ENCODE data around the gene GIGYF2.

The GIGYF2 gene

DNA sequence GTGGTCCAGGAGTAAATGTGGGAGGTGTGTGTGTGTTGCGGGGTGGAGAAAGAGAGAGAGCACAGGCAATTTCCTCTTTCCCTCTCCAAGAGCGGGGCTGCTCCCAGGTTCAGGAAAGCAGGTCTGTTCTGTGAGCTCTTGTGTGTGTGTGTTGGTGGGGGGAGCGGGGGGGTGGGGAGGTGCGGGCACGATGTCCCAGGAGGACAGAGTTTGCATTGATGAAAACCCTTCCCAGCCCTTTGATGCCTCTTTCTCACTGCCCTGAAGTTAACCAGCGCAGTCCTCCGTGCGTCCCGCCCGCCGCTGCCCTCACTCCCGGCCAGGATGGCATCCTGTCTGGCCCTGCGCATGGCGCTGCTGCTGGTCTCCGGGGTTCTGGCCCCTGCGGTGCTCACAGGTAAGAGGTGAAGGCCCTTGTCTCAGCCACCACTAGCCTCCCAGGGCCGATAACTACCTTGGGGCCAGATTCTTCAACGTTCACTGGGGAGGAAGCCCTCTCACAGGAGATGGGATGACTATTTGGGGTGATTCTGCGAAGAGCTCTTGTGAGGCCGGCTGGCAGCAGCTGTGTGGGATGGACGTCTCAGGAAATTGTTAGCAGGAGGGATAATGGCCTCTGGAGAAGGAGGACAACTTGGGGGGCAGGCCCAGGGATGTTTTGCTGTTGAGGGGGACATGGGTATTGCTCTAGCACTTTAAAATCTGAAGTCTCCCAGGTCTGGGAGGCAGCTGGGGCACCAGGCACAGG lies 173.1 kb downstream of the GIGYF2 start, which contains the start of gene SNORC:
SNORC (plus strand) TSS at position 247 of the 748 bp plus-strand sequence; CDS start at position 325, 78 bp downstream.
- FAIRE-seq: no peak

DNA sequence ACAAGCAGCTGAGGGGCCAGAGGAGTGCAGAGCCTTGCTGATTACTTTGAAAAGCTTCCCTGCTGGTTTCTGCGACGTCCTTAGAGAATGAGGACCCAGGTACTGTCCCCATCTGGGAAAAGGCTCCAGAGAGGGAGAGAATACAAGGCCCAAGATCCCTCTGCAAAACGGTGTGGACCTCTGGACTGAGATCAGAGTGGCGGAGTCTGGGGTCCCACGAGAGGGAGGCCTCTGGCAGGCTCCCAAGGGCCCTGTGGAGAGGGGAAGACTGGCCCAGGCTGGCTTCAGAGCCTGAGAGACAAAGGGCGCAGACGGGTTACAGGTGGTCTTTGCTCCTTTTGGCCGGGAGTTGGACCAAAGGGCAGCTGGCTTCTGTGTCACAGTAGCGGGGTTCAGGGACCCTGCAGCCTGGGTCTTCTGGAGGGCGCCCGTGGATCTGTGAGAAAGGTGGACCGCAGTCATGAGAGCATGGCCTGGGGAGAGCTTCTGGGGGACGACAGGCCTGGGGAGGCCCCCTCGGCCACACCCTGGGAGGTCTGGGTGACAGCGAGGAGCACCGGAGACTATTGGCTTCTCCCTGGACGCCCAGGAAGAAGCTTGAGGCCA lies 173.7 kb downstream of the GIGYF2 start:
- no peak for FAIRE-seq

DNA sequence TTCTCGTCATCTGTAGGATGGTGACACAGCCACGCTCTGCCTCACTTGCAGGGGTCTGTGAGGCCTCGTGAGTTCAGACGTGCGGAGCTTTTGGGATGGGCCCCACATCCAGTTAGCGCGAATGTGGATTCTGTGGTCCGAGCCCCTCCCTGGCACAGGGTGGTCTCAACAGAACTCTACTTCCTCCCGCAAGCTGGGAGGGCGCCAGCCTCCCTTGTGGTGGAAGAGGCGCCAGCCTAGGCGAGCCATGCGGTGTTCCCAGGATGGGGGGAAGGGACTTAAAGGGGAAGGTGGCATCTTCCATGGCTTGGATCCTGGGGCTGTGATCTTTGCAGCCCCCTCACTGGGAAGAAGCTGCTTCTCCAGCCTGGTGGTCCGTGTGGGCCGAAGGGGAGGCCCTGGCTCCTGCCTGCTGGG lies 174.3 kb downstream of the GIGYF2 start:
- no peak for FAIRE-seq

DNA sequence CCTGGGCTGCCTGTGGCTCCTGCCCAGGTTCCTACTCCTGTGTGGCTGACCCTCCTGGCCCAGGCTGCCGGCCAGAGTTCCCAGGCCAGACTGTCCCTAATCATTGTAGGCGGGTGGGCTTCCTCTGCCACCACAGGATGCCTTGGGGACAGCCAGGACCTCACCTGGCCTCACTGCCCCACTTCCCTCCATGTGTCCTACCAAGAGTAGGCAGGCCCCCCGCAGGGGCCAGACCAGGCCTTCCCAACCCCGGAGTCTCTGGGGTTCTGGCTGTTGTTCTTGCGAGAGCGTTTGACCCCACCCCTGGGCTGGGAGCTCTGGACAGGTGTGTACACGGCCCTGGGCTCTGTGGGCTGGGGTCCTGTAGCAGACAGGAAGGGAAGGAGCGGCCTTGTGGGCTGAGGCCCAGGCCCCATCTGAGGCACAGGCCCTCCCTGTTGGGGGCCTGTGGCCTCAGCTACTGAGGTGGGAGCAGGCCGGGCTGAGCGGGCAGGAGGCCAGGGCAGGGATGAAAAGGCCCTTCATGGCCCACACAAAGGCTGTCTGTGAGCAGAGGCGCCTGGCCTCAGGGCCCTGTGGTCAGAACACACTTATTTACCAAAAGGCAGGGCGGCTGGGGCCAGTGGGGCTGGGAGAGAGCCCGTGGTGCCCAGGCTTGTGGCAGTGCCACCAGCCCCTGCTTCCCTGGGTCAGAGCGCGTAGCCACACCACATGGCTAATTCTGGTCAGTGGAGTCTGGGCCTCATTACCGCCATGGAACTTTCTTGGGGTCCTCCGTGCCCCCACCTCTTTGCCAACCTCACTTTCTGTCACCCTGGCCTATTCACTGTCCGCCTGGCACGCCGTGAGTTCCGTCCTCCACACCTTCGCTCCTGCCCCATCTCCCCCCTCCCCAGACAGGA lies 175.0 kb downstream of the GIGYF2 start:
- no peak for FAIRE-seq

DNA sequence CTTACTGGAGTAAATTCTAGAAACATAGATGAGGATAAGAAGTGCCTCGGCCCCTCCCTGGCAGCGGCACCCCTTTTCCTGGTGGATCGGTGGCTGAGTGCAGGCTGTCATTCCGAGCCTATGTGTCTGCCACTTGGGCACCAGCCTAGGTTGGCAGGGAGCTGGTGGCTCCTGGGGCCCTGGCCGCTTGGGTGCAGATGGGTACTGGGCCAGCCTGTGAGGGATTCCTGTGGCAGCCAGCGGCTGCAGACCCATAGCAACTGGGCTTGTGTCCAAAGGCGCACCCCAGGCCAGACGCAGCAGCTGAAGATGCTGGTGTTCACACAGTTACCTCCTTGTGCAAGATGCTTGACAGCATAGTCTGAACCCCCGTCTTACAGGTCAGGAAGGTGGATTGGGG lies 175.7 kb downstream of the GIGYF2 start:
- FAIRE-seq: no peak

DNA sequence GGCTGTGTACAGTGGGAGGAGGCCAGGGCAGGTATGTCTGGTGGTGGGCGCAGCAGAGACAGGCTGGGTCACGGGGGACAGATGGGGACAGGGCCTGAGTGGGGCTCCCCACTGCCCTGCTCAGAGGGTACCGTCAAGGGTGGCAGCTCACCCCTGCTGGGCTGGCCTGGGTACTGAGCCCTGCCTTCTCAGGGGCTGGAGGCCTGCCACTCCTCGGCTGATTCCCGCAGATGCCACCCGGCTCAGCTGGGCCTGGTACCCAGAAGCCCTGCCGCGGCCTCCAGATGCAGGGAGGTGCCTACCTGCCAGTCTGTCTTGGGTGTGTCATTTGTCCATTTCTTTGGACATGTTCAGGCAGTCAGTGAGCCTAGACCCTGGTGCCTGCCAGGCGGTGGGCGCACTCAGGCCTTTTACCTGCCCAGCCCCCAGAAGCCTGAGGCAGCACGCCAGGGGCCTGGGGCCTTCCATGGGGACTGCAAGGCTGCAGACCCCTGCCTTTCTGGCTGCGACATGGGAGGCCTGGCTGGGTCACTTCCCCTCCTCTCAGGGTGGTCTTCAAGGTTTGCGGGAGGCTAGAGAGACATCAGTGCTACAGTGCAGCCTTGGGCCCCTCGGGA lies 176.3 kb downstream of the GIGYF2 start:
- FAIRE-seq: no peak

DNA sequence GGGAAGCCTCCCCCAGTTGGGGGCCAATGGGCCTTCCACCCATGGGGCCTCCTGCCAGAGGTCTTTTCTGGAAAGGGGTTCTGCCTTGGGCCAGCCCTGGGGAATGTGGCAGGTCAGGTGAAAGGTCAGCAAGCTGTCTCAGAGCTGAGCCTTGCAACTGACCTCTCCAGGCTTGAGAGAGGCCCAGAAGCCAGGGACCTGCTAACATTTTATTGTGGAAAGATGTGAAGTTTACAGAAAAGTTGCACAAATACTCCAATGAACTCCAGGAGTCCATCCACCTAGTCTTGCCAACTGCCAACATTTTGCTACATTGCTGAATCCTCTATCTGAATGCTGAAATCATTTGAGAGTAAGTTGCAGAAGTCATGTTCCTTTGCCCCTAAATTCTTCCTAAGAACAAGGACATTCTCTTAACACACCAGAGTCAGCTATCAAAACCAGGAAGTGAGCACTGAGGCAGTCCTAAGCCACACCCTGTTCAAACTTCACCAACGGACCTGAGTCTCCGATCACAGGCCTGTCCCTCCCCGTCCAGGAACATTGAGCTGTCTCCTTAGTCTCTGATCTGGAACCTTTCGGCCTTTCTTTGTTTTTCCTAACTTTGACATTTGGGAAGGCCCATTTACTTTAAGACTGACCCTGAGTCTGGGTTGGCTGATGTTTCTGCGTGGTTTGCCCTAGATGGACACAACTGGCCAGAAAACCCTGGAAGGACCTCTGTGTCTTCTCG lies 176.9 kb downstream of the GIGYF2 start:
- no peak for FAIRE-seq

DNA sequence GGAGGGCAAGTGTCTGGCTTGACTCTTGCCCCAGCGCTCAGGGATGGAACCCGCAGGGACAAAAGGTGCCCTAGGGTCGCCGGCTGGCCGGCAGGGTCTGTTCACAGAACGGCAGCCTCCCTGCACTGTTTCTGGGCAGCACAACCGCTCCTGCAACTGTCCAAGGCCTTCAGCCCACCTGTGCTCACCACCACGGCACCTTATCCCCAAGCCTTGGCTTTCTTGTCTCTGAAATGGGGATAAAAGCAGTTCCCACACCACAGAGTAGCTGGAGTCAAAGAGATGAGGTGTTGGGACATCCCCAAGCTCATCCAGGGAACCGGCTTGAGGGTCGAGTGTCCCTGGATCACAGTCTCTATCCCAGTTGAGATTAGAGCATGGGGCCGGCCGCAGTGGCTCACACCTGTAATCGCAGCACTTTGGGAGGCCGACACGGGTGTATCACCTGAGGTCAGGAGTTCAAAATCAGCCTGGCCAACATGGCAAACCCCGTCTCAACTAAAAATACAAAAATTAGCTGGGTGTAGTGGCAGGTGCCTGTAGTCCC lies 177.6 kb downstream of the GIGYF2 start:
- no peak for FAIRE-seq

DNA sequence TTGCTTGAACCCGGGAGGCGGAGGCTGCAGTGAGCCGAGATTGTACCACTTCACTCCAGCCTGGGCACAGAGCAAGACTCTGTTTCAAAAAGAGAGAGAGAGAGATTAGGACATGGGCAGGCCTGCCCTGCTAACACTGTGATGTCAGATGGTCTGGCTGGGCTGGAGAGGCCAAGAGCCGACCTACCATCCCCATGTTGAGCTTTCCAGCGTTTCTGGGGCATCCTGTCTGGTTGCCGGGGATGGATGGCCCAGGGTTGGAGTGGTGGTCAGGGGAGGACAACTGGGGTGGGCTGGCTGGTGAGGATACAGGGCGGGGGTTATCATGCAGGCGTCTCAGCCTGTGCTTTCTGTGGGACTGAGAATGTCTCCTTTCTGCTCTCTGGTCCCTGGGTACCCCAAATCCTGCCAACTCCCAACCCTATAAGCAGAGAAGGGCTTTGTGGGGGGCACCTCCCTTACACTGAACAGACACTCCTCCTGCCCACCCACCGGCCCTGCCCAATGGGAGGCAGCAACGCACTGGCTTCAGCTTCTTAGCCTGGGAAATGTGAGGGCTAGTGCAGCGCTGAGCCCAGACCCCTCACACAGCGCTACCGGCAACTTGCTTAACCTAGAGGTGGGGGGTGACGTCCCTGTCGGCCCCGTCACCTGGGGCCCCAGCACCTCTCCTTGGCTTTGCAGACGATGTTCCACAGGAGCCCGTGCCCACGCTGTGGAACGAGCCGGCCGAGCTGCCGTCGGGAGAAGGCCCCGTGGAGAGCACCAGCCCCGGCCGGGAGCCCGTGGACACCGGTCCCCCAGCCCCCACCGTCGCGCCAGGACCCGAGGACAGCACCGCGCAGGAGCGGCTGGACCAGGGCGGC lies 178.4 kb downstream of the GIGYF2 start:
- FAIRE-seq: no peak

DNA sequence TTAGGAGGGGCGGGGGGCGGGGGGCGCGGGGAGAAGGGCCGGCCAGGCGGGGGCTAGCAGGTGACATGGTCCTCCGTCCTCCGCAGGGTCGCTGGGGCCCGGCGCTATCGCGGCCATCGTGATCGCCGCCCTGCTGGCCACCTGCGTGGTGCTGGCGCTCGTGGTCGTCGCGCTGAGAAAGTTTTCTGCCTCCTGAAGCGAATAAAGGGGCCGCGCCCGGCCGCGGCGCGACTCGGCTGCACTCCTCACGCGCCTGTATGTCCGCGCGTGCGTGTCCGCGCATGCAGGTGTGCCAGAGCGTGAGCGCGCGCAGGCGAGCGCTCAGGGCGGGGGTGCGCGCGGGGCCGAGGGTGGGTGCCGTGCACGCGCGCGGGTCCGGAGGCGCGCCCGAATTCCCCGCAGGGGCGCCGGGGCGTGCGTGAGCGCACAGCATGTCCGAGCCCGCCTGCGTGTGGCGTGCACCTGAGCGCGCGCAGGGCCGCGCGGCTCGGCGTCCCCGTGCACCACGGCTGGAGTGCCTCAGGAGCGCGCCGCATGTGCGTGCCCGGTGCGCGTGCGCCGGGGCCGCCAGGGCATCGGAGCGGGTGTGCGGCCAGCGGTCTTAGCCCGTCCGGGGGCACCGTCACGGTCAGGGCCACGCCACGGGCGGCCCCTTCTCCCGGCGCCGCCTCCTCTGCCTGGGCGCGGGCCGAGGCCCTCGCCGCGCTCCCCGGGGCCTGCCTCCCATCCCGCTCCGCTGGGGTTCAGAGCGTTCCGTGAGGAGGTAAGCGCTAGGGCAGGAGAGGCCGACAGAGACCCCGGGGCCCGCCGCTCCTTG lies 179.2 kb downstream of the GIGYF2 start:
- FAIRE-seq: no peak

DNA sequence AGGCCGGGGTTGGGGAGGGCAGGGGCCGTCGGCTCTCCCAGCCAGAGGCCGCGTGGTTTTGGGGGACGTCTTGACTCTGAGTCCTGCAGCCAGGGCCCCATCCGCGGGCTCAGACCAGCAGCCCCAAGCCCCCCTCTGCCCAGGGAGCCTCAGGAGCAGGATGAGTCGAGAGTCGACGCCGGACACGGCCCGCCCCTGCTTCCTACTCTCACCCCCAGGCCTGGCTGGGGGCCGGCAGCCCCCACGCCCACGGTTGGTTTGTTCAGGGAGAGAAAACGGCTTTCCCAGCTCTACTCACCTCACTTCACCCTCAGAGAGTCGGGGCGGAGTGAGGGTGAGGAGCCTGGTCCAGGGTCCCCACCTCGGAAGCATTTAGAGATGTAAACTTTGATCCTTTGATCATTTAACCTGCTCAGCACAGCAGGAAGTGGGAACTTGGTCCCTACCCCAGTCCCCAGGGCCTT lies 179.9 kb downstream of the GIGYF2 start:
- no peak for FAIRE-seq

DNA sequence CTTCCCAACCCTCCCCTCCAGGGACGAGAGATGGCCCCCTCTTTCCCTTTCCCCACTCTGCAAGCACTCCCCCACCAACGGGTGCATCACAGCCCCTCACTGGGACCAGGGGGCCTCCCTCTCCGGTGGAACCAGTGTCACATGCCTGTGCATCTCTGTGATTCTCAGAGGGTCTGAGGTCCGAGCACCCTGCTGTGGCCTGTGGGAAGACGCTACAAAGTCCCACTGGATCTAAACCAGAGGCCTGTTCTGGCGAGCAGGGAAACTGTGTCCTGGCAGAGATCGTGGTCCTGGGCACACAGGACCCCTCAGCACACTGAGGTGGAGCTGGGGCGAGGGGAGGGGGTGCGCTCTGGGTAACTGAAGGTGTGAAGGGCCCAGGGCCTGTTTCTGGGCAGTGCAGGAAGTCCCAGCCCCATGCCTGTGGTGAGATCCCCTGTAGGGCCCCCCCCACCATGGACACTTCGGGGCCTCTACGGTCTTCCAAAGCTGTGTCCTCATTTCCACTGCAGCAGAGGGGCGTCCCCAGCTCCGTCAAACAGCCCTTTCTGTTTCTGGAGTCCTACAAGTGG lies 180.9 kb downstream of the GIGYF2 start:
- no peak for FAIRE-seq

DNA sequence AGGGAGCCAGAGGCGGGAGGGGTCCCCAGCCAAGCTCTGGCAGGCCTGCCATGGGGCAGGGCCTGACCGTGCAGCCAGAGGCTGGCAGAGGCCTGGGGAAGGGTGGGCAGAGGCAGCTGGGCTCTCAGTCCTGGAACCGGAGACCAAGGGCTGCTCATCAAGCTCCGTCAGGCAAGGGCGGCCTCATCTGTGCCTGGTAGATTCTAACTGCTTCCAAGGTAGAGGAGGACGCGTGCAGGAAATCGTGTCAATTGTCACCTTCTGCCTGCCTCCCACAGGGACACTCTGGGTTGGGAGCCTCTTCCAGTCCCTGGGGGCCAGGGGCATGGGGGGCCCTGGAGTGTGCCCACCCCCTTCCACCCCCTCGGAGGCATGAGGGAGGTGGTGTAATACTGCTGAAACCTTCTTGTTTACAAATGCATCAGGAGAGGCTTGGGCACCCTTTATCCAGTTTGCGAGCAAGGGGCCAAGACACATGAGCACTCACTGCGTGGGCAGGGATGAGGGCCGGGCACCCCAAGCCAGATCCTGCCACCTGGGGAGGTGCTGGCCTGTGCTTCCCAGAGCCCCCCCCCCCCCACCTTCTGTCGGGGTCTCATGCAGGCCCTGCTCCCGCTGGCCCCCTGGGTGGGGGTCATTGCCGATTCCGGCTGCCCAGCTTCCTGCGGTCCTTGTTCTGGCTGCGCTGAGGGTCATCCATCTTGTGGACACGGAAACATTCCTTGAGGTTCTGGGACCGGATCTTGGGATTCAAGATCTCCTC lies 181.9 kb downstream of the GIGYF2 start:
- no peak for FAIRE-seq

DNA sequence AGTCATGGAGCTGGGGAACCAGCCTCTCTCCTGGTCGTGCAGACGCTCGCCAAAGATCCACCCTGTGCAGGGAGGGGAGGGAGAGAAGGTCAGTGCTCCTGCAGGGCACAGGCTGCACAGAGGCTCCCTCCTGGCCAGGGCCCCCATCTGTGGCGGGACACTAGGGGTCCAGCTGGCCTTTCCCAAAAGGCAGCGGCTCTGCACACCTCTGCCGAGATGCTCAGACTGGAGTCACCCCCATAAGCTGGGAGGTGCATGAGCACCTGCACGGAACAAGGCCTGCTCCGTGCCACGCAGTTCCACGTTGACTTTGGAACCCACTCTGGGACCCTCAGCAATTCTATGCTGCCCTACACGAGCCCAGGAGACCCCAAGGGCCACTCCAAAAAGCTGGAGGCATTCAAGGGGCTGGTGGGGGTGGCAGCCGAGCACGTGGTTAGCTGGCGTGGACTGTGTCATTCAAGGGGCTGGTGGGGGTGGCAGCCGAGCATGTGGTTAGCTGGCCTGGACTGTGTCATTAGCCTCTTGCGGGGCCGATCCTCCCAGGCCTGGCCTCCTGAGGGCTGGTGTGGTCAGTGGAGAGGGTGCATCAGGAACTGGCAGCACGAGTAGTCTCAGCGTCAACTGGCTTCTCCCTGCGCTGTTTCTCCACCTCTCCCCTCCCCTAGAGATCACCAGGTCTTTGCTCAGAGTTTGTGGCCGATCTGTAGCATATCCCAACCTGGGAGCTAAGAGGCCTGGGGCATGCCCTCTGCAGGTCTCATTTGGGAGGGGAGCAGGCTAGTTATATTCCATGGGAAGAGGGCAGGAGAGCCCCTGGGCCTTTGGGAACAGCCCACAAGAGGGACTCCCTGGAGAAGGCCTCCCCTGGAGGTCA lies 182.7 kb downstream of the GIGYF2 start:
- FAIRE-seq: no peak

DNA sequence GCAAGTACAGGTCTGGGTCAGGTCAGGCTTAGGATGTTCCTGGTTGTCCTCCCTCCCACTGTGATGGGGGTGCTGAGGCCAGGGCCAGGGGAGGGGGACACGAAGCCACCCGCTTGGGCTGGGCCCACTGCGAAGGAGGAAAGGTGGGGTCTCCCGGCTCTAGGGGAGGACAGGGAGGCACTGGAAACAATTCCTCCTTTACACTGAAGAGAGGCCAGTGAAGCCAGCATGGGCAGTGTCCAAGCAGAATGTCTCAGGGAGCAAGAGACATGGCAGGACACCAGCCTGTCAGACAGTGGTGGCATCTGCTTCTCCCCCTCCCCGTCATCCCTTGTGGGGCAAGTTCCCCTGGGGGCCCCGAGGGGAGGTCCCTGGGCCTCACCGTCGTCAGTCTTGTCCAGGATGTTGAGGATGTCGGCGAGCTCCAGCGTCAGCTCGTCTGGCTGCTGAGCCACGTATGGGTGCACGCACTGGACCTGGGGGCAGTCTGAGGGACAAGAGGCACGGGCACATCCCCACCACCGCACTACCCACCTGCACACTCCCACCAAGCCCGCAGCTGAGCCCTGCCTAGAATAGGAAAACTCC lies 183.7 kb downstream of the GIGYF2 start:
- FAIRE-seq: no peak

DNA sequence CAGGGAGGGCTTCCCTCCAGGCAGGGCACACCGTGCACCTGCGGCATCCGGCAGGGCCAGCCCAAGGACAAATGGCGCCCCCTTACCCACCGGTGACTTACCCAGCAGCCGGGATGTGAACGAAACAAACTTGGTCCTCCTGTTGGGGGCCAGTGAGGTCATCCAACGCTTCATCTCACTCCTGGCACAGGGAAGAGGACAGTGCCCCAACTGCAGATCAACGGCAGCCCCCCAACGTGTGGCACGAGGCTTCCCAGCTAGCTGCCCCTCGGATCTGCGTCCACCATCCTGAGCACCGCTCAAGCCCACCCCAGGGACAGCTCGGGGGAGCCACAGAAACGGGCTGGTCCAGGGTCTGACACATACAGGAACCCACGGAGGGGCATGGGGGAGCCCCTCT lies 185.0 kb downstream of the GIGYF2 start:
- FAIRE-seq: no peak

DNA sequence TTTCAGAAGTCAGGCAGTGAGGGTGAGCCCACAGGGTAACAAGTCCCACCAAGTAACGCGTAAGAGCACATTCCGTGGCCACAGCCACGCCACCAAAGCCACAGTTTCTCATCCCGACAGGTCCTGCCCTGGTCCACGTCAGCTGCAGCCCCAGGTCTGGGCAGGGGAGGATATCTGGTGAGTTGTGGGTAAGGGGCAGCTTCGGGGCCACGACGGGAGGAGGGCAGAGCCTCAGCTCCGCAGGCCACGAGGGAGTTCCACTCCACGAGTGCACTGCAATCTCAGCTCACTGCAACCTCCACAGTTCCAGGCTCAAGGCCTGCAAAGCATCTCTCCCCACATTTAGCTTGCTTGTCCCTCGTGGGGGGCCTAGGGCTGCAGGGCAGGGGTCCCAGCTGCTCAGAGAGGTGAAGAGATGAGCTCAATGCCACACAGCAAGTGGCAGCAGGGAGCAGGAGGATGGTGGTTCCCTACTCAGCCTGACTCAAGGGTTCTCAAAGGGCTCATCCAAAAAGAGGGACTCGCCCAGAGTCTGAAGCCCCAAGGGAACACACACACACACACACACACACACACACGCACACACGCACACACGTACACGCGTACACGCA lies 185.5 kb downstream of the GIGYF2 start:
- FAIRE-seq: no peak
